ENCODE results near the gene ZNF423.

The ZNF423 gene

DNA sequence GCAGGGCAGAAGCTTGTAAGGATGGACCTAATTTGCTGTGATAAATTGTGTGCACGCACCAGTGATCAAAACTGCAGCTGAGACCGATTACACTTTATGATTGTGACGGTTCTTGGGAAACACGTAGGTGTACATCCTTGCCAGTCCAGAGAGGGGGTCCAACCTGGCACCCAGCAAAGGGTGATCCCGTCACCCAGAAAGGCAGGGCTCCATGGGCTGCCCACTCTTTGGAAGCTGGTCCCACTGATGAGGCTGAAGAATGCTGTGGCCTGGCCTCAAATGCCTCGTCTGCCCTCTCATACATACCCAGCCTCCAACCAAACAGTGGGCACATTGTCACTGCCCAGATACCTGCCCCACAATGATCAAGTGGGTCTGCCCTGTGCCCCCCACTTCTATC is 350.4 kb downstream of the ZNF423 start:
- no peak overlapping the region for H3K27ac ChIP-seq (ENCODE audit: low read depth, low read length, poor library complexity, severe bottlenecking)
- no peak overlapping the region for H2AFZ ChIP-seq (ENCODE audit: low read length)
- H3K4me3 ChIP-seq (ENCODE audit: low read depth, low read length, poor library complexity, severe bottlenecking): no peak overlapping the region
- H3K79me2 ChIP-seq (ENCODE audit: insufficient read depth, low read length): no peaks in the 10 kb centered on the region
- H4K20me1 ChIP-seq (ENCODE audit: insufficient read depth, low read length): no peaks in the 10 kb centered on the region
- no peak overlapping the region for H3K4me2 ChIP-seq (ENCODE audit: low read length)
- no peaks in the 10 kb centered on the region for H3K4me1 ChIP-seq (ENCODE audit: insufficient read depth, low read length, severe bottlenecking)
- no peak for TF ChIP-seq EZH2 (IDR thresholded peaks at IDR 0.05; ENCODE audit: borderline replicate concordance, low read length)
- TF ChIP-seq, protein P1, sequence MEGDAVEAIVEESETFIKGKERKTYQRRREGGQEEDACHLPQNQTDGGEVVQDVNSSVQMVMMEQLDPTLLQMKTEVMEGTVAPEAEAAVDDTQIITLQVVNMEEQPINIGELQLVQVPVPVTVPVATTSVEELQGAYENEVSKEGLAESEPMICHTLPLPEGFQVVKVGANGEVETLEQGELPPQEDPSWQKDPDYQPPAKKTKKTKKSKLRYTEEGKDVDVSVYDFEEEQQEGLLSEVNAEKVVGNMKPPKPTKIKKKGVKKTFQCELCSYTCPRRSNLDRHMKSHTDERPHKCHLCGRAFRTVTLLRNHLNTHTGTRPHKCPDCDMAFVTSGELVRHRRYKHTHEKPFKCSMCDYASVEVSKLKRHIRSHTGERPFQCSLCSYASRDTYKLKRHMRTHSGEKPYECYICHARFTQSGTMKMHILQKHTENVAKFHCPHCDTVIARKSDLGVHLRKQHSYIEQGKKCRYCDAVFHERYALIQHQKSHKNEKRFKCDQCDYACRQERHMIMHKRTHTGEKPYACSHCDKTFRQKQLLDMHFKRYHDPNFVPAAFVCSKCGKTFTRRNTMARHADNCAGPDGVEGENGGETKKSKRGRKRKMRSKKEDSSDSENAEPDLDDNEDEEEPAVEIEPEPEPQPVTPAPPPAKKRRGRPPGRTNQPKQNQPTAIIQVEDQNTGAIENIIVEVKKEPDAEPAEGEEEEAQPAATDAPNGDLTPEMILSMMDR (IDR thresholded peaks at IDR 0.05; ENCODE audit: low read length): no peak
- no peaks in the 10 kb centered on the region for H3F3A ChIP-seq (ENCODE audit: insufficient read depth, low read length)
- 0 out of 2 replicates have a peak, but pooled peaks cover 5% of the 10 kb centered on the region for H3K27me3 ChIP-seq (ENCODE audit: insufficient read depth, low read length)
- H3K9ac ChIP-seq (ENCODE audit: low read length): no peak overlapping the region
- H3K36me3 ChIP-seq (ENCODE audit: insufficient read depth, low read length): no peaks in the 10 kb centered on the region
- H3K9me3 ChIP-seq (ENCODE audit: low read length): no peaks in the 10 kb centered on the region
- H3K9me2 ChIP-seq (ENCODE audit: low read depth, low read length): no peaks in the 10 kb centered on the region

DNA sequence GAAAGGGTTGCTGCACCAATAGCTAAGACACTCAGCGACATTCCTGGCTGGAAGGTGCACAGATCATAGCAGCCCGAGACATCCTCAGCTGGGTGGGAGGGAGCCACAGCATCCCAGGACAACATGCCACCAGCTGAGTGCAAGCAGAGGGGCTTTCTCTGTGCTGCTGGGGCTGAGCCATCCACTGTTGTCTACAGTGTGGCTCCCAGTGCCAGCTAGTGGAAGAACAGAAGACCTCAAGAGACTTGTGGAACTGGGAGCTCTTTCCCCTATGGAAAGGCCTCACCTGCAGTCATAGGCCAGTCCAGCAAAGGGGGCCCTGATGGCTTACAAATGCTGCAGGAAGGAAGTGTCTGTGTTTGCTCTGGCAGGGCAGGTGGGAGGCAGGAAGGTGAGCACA is 351.3 kb downstream of the ZNF423 start:
- Histone ChIP-seq H3K79me2 (ENCODE audit: insufficient read depth, low read length) (no peaks in the 10 kb centered on the region), H3F3A (ENCODE audit: insufficient read depth, low read length) (no peaks in the 10 kb centered on the region), H3K4me1 (ENCODE audit: insufficient read depth, low read length, severe bottlenecking) (no peaks in the 10 kb centered on the region), H3K4me2 (ENCODE audit: low read length) (no peak overlapping the region), H3K9me2 (ENCODE audit: low read depth, low read length) (no peaks in the 10 kb centered on the region), H3K36me3 (ENCODE audit: insufficient read depth, low read length) (no peaks in the 10 kb centered on the region), H3K27ac (ENCODE audit: low read depth, low read length, poor library complexity, severe bottlenecking) (no peak overlapping the region), H3K9me3 (ENCODE audit: low read length) (no peaks in the 10 kb centered on the region), H3K27me3 (ENCODE audit: insufficient read depth, low read length) (0 out of 2 replicates have a peak, but pooled peaks cover 5% of the 10 kb centered on the region), H3K4me3 (ENCODE audit: low read depth, low read length, poor library complexity, severe bottlenecking) (no peak overlapping the region), H2AFZ (ENCODE audit: low read length) (no peak overlapping the region), H3K9ac (ENCODE audit: low read length) (no peak overlapping the region), H4K20me1 (ENCODE audit: insufficient read depth, low read length) (no peaks in the 10 kb centered on the region)
- TF ChIP-seq, protein P1 (IDR thresholded peaks at IDR 0.05; ENCODE audit: low read length): no peak
- TF ChIP-seq EZH2 (IDR thresholded peaks at IDR 0.05; ENCODE audit: borderline replicate concordance, low read length): no peak

DNA sequence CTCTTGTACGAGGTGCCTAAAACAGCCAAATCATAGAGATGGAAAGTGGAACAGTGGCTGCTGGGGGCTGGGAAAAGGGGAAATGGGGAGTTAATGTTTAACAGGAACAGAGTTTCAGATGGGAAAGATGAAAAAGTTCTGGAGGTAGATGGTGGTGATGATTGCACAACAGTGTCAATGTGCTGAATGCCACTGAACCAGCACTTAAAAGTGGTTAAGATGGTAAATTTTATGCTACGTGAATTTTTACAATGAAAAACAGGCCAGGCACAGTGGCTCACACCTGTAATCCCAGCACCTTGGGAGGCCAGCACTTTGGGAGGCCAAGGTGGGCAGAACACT is 351.9 kb downstream of the ZNF423 start:
- TF ChIP-seq EZH2 (IDR thresholded peaks at IDR 0.05; ENCODE audit: borderline replicate concordance, low read length): no peak
- TF ChIP-seq, protein P1 (IDR thresholded peaks at IDR 0.05; ENCODE audit: low read length): no peak
- Histone ChIP-seq H3K27ac (ENCODE audit: low read depth, low read length, poor library complexity, severe bottlenecking) (no peak overlapping the region), H3K9me3 (ENCODE audit: low read length) (no peaks in the 10 kb centered on the region), H3K36me3 (ENCODE audit: insufficient read depth, low read length) (no peaks in the 10 kb centered on the region), H4K20me1 (ENCODE audit: insufficient read depth, low read length) (no peaks in the 10 kb centered on the region), H3F3A (ENCODE audit: insufficient read depth, low read length) (no peaks in the 10 kb centered on the region), H3K9ac (ENCODE audit: low read length) (no peak overlapping the region), H3K4me1 (ENCODE audit: insufficient read depth, low read length, severe bottlenecking) (no peaks in the 10 kb centered on the region), H3K27me3 (ENCODE audit: insufficient read depth, low read length) (0 out of 2 replicates have a peak, but pooled peaks cover 5% of the 10 kb centered on the region), H3K79me2 (ENCODE audit: insufficient read depth, low read length) (no peaks in the 10 kb centered on the region), H3K9me2 (ENCODE audit: low read depth, low read length) (no peaks in the 10 kb centered on the region), H2AFZ (ENCODE audit: low read length) (no peak overlapping the region), H3K4me3 (ENCODE audit: low read depth, low read length, poor library complexity, severe bottlenecking) (no peak overlapping the region), H3K4me2 (ENCODE audit: low read length) (no peak overlapping the region)
